ENCODE measurements around the gene SOCS7. TPM values are rescaled to one million over a fixed set of nuclear protein-coding genes. Genes with fewer than 3 reads are reported as not detected.

Gene SOCS7
- total RNA-seq, 1 donor from 2014 or later: 32.3 TPM

- H3K4me1 Mint-ChIP-seq (ENCODE audit: low read depth): peaks cover under 1% of the 10 kb centered on the region
- intact Hi-C loops (cut with micrococcal nuclease): no loop called here
- DNase-seq (ENCODE audit: low spot score): no peak
- H3K4me3 Mint-ChIP-seq: no peak within 1 kb of the TSS
- H3K27me3 Mint-ChIP-seq (ENCODE audit: insufficient read depth): peaks cover 4% of the 10 kb centered on the region
- H3K9me3 Mint-ChIP-seq: no peaks in the 10 kb centered on the region
- H3K27ac Mint-ChIP-seq: no peak within 1 kb of the TSS
- H3K36me3 Mint-ChIP-seq (ENCODE audit: low read depth): no peaks in the 10 kb centered on the region
Observed at GRCh38 chr17:38343608-38344419, 7.8 kb upstream of the SOCS7 start, which contains the start of gene GPR179. Gene GPR179 (minus strand): TSS chr17:38343956. CDS start chr17:38343789, 167 bp downstream.

GRCh38 chr17:38344420-38344745, 7.3 kb upstream of the SOCS7 start:
- intact Hi-C loops (cut with micrococcal nuclease): no loop called here
- no peak overlapping the region for H3K4me3 Mint-ChIP-seq
- H3K9me3 Mint-ChIP-seq: no peaks in the 10 kb centered on the region
- DNase-seq (ENCODE audit: low spot score): no peak
- H3K36me3 Mint-ChIP-seq (ENCODE audit: low read depth): no peaks in the 10 kb centered on the region
- peaks cover 4% of the 10 kb centered on the region for H3K27me3 Mint-ChIP-seq (ENCODE audit: insufficient read depth)
- H3K27ac Mint-ChIP-seq: no peak overlapping the region
- peaks cover 5% of the 10 kb centered on the region for H3K4me1 Mint-ChIP-seq (ENCODE audit: low read depth)

DNA sequence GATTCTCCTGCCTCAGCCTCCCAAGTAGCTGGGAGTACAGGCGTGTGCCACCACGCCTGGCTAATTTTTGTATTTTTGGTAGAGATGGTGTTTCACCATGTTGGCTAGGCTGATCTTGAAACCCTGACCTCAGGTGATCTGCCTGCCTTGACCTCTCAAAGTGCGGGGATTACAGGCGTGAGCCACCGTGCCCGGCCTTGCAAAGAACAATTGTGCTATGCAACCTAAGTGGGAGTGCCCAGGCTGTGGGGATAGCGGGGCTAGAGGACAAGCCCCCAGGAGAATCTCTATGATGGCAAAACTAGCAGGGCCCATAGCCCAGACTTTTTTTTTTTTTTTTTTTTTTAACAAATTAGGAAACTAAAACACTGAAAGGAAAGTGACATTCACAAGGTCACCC, 5.9 kb upstream of the SOCS7 start:
- no peaks in the 10 kb centered on the region for H3K9me3 Mint-ChIP-seq
- DNase-seq (ENCODE audit: low spot score): no peak
- no peak overlapping the region for H3K27ac Mint-ChIP-seq
- intact Hi-C loops (cut with micrococcal nuclease): no loop called here
- H3K27me3 Mint-ChIP-seq (ENCODE audit: insufficient read depth): peaks cover 7% of the 10 kb centered on the region
- H3K36me3 Mint-ChIP-seq (ENCODE audit: low read depth): no peaks in the 10 kb centered on the region
- H3K4me1 Mint-ChIP-seq (ENCODE audit: low read depth): peaks cover 6% of the 10 kb centered on the region
- H3K4me3 Mint-ChIP-seq: no peak overlapping the region

- H3K4me1 Mint-ChIP-seq (ENCODE audit: low read depth): peaks cover 21% of the 10 kb centered on the region
- peaks cover 4% of the 10 kb centered on the region for H3K36me3 Mint-ChIP-seq (ENCODE audit: low read depth)
- H3K4me3 Mint-ChIP-seq: no peak overlapping the region
- no peak overlapping the region for H3K27ac Mint-ChIP-seq
- DNase-seq (ENCODE audit: low spot score): peak; percentile 77
- intact Hi-C loops (cut with micrococcal nuclease): loop anchor here (1.0 to 2.0 kb wide), 4 partner anchors 65 to 403 kb away; partner anchors contain the start of gene PSMB3
- H3K27me3 Mint-ChIP-seq (ENCODE audit: insufficient read depth): peaks cover 4% of the 10 kb centered on the region
- no peaks in the 10 kb centered on the region for H3K9me3 Mint-ChIP-seq
Observed at GRCh38 chr17:38349097-38349730, 2.4 kb upstream of the SOCS7 start.

GRCh38 chr17:38350035-38350434, 1.6 kb upstream of the SOCS7 start:
- intact Hi-C loops (cut with micrococcal nuclease): loop anchor here (2.0 to 5.0 kb wide), 2 partner anchors 617 to 991 kb away; partner anchors contain the start of gene FBXO47
- Mint-ChIP-seq H3K27me3 (ENCODE audit: insufficient read depth) (peaks cover 7% of the 10 kb centered on the region), H3K27ac (no peak overlapping the region), H3K9me3 (no peaks in the 10 kb centered on the region), H3K4me1 (ENCODE audit: low read depth) (peaks cover 29% of the 10 kb centered on the region), H3K36me3 (ENCODE audit: low read depth) (peaks cover 6% of the 10 kb centered on the region), H3K4me3 (peak overlapping the region; percentile 53)
- DNase-seq (ENCODE audit: low spot score): no peak

DNA sequence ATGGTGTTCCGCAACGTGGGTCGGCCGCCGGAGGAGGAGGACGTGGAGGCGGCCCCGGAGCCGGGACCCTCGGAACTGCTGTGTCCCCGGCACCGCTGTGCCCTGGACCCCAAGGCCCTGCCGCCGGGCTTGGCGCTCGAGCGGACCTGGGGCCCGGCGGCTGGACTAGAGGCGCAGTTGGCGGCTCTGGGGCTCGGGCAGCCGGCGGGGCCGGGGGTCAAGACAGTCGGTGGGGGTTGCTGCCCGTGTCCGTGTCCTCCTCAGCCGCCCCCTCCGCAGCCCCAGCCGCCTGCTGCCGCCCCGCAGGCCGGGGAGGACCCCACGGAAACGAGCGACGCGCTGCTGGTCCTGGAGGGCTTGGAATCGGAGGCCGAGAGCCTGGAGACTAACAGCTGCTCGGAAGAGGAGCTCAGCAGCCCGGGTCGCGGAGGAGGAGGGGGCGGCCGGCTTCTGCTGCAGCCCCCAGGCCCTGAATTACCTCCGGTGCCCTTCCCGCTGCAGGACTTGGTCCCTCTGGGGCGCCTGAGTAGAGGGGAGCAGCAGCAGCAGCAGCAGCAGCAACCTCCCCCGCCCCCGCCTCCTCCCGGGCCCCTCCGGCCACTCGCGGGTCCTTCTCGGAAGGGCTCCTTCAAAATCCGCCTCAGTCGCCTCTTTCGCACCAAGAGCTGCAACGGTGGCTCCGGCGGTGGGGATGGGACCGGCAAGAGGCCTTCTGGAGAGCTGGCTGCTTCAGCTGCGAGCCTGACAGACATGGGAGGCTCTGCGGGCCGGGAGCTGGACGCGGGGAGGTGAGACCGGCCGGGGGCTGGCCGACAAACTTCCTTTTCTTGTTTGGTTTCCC, 821 bp downstream of the SOCS7 start:
- Mint-ChIP-seq H3K9me3 (no peaks in the 10 kb centered on the region), H3K27me3 (ENCODE audit: insufficient read depth) (peaks cover 6% of the 10 kb centered on the region), H3K27ac (no peak overlapping the region), H3K36me3 (ENCODE audit: low read depth) (peaks cover 10% of the 10 kb centered on the region), H3K4me3 (peak overlapping the region; percentile 77), H3K4me1 (ENCODE audit: low read depth) (peaks cover 45% of the 10 kb centered on the region)
- DNase-seq (ENCODE audit: low spot score): peak; percentile 3
- intact Hi-C loops (cut with micrococcal nuclease): loop anchor here (5.0 kb wide), 1 partner anchor 615 kb away; the partner anchor contains the start of gene FBXO47

- Mint-ChIP-seq H3K27ac (no peak overlapping the region), H3K4me1 (ENCODE audit: low read depth) (peaks cover 48% of the 10 kb centered on the region)
Observed at GRCh38 chr17:38353086-38353604, 1.5 kb downstream of the SOCS7 start.

GRCh38 chr17:38353668-38354067, 2.0 kb downstream of the SOCS7 start:
- H3K4me1 Mint-ChIP-seq (ENCODE audit: low read depth): peaks cover 48% of the 10 kb centered on the region
- no peaks in the 10 kb centered on the region for H3K9me3 Mint-ChIP-seq
- peaks cover 6% of the 10 kb centered on the region for H3K27me3 Mint-ChIP-seq (ENCODE audit: insufficient read depth)
- DNase-seq (ENCODE audit: low spot score): no peak
- peaks cover 10% of the 10 kb centered on the region for H3K36me3 Mint-ChIP-seq (ENCODE audit: low read depth)
- no peak overlapping the region for H3K27ac Mint-ChIP-seq
- H3K4me3 Mint-ChIP-seq: peak overlapping the region; percentile 77
- intact Hi-C loops (cut with micrococcal nuclease): loop anchor here (5.0 kb wide), 1 partner anchor 614 kb away; the partner anchor contains the start of gene FBXO47

More at GRCh38 chr17:38353086-38353604, 1.5 kb downstream of the SOCS7 start:
- H3K27me3 Mint-ChIP-seq (ENCODE audit: insufficient read depth): peaks cover 6% of the 10 kb centered on the region
- peak overlapping the region; percentile 77 for H3K4me3 Mint-ChIP-seq
- H3K36me3 Mint-ChIP-seq (ENCODE audit: low read depth): peaks cover 10% of the 10 kb centered on the region
- DNase-seq (ENCODE audit: low spot score): no peak
- H3K9me3 Mint-ChIP-seq: no peaks in the 10 kb centered on the region
- intact Hi-C loops (cut with micrococcal nuclease): loop anchor here (5.0 kb wide), 1 partner anchor 614 kb away; the partner anchor contains the start of gene FBXO47

GRCh38 chr17:38354466-38354865, 2.8 kb downstream of the SOCS7 start:
- H3K27me3 Mint-ChIP-seq (ENCODE audit: insufficient read depth): peaks cover 6% of the 10 kb centered on the region
- peak overlapping the region; percentile 77 for H3K4me3 Mint-ChIP-seq
- no peaks in the 10 kb centered on the region for H3K9me3 Mint-ChIP-seq

DNA sequence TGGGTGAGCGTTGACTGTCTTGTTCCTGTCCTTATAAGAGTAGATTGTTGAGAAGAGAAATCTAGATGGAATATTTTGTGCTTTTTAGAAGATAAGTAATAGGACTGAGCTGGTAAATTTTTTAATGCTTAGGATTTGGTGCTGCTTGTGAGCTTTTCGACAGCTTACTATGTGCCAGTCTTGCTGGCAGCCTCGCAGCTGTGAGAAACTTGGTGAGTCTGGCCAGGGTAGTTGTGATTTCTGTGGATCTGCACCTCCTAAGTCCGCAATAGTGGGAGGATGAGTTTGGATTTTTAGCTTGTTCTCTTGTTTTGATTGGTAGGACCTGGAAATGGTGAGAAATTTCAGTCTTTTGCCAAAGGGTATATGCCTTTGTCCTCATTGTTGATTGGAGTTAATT, 3.6 kb downstream of the SOCS7 start:
- Mint-ChIP-seq H3K4me1 (ENCODE audit: low read depth) (peaks cover 43% of the 10 kb centered on the region), H3K4me3 (peak overlapping the region; percentile 20), H3K36me3 (ENCODE audit: low read depth) (peaks cover 10% of the 10 kb centered on the region), H3K27ac (no peak overlapping the region), H3K9me3 (no peaks in the 10 kb centered on the region), H3K27me3 (ENCODE audit: insufficient read depth) (peaks cover 3% of the 10 kb centered on the region)
- intact Hi-C loops (cut with micrococcal nuclease): no loop called here
- DNase-seq (ENCODE audit: low spot score): no peak

More at GRCh38 chr17:38354466-38354865, 2.8 kb downstream of the SOCS7 start:
- intact Hi-C loops (cut with micrococcal nuclease): loop anchor here (5.0 kb wide), 1 partner anchor 613 kb away; the partner anchor contains the start of gene FBXO47
- peaks cover 43% of the 10 kb centered on the region for H3K4me1 Mint-ChIP-seq (ENCODE audit: low read depth)
- no peak overlapping the region for H3K27ac Mint-ChIP-seq
- peaks cover 10% of the 10 kb centered on the region for H3K36me3 Mint-ChIP-seq (ENCODE audit: low read depth)
- no peak for DNase-seq (ENCODE audit: low spot score)

GRCh38 chr17:38357486-38358123, 6.0 kb downstream of the SOCS7 start:
- Mint-ChIP-seq H3K4me3 (no peak overlapping the region), H3K4me1 (ENCODE audit: low read depth) (peaks cover 34% of the 10 kb centered on the region), H3K9me3 (no peaks in the 10 kb centered on the region), H3K27ac (no peak overlapping the region), H3K36me3 (ENCODE audit: low read depth) (peaks cover 13% of the 10 kb centered on the region), H3K27me3 (ENCODE audit: insufficient read depth) (peaks cover 3% of the 10 kb centered on the region)
- no peak for DNase-seq (ENCODE audit: low spot score)
- intact Hi-C loops (cut with micrococcal nuclease): no loop called here
